Measurements from ENCODE around the gene NCOA7.

Gene NCOA7

DNA sequence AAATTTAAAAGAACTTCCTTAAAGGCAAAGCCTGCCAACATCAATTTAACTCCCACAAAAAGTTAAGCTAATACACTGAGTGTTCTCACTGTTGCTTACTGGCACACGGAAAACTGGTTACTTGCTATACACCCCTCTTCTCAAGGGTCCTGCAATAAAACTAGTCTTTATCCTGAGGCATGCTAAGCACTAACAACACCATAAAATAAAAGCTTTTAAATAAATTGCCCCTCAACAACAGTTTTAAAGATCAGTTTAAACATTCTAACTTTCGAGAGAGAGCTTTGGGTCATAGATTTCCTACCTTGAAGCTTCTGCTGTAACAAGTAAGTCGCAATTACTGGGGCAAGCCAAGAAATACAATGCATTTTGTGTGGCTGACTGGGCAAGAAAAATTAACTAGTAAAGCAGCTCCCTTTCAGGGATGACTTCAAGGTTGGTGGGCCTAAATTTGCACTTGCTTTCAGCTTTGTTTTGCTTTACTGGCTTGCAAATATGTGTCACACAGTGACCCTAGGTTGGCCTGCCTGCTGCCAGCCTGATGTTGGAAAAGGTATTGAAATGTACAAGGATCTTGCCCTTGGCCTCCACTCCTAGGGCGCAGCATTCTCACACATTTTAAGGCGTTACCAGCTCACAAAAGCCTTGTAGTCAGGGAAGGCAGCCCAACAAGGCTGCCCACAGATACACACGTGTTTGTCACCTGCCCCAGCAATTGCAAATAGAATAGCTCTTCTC lies 45.3 kb upstream of the NCOA7 start:
- Histone ChIP-seq H3K56ac (ENCODE audit: low read length) (peak overlapping the region; percentile 38), H3K4me1 (ENCODE audit: control insufficient read depth, low read depth, low read length) (peaks cover 5% of the 10 kb centered on the region), H3K4me2 (ENCODE audit: low read length) (no peak overlapping the region), H2BK15ac (replicated peaks; ENCODE audit: low read depth) (no peak overlapping the region), H4K5ac (ENCODE audit: low read length) (no peak overlapping the region), H2AK5ac (ENCODE audit: low read length) (no peak overlapping the region), H3K36me3 (ENCODE audit: control insufficient read depth, insufficient read depth, low read length) (no peaks in the 10 kb centered on the region), H3K4ac (ENCODE audit: low read depth, low read length) (no peak overlapping the region), H2BK120ac (ENCODE audit: low read depth, low read length) (no peak overlapping the region), H3K23ac (ENCODE audit: low read length) (no peak overlapping the region), H3K27ac (ENCODE audit: low read depth, low read length) (no peak overlapping the region), H3K79me2 (ENCODE audit: control insufficient read depth, insufficient read depth, low read length) (peaks cover 2% of the 10 kb centered on the region), H3K9ac (ENCODE audit: low read length) (no peak overlapping the region), H4K8ac (ENCODE audit: low read depth, low read length) (no peak overlapping the region), H3K4me3 (ENCODE audit: low read length) (no peak overlapping the region), H3K27me3 (ENCODE audit: insufficient read depth, low read length, poor library complexity) (no peaks in the 10 kb centered on the region), H3K18ac (ENCODE audit: low read length) (no peak overlapping the region), H3K79me1 (ENCODE audit: low read length) (no peaks in the 10 kb centered on the region), H2BK5ac (ENCODE audit: low read length) (no peak overlapping the region)
- DNase-seq, result peak; percentile 61
- WGBS (ENCODE audit: extremely low coverage, insufficient coverage, low lambda C conversion rate), result no CpG with 5 or more reads among the region's 6 CpGs

DNA sequence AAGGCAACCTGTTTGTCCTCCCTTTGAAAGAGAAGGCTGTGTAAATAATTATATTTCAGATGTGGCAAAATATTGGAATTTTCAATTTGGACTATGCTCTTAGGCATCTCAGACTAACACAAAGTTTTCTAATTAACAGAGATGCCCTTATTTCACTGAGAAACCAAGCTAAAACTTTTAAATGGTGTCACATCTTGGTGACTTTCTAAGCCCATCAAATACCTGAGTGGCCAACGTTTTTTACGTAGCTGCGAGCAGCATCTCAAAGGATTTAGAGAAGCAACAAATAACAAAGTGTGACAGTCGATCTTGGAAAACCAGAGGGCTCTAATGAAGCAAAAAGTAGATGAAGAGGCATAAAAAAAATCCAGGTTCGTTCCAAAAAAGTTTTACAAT lies 44.7 kb upstream of the NCOA7 start:
- peak overlapping the region; percentile 82 for H3K4me2 ChIP-seq (ENCODE audit: low read length)
- no peak overlapping the region for H3K23ac ChIP-seq (ENCODE audit: low read length)
- H2BK5ac ChIP-seq (ENCODE audit: low read length), result no peak overlapping the region
- peak overlapping the region; percentile 67 for H3K9ac ChIP-seq (ENCODE audit: low read length)
- peaks cover 2% of the 10 kb centered on the region for H3K79me2 ChIP-seq (ENCODE audit: control insufficient read depth, insufficient read depth, low read length)
- H3K4me1 ChIP-seq (ENCODE audit: control insufficient read depth, low read depth, low read length), result peaks cover 5% of the 10 kb centered on the region
- no CpG with 5 or more reads among the region's 5 CpGs for WGBS (ENCODE audit: extremely low coverage, insufficient coverage, low lambda C conversion rate)
- H2BK120ac ChIP-seq (ENCODE audit: low read depth, low read length), result no peak overlapping the region
- H3K36me3 ChIP-seq (ENCODE audit: control insufficient read depth, insufficient read depth, low read length), result no peaks in the 10 kb centered on the region
- no peak overlapping the region for H4K8ac ChIP-seq (ENCODE audit: low read depth, low read length)
- H3K79me1 ChIP-seq (ENCODE audit: low read length), result no peaks in the 10 kb centered on the region
- peak overlapping the region; percentile 87 for H3K56ac ChIP-seq (ENCODE audit: low read length)
- H3K27ac ChIP-seq (ENCODE audit: low read depth, low read length), result no peak overlapping the region
- DNase-seq, result peak; percentile 16
- H4K5ac ChIP-seq (ENCODE audit: low read length), result no peak overlapping the region
- no peak overlapping the region for H2AK5ac ChIP-seq (ENCODE audit: low read length)
- peak overlapping the region; percentile 76 for H3K18ac ChIP-seq (ENCODE audit: low read length)
- H3K27me3 ChIP-seq (ENCODE audit: insufficient read depth, low read length, poor library complexity), result no peaks in the 10 kb centered on the region
- no peak overlapping the region for H3K4me3 ChIP-seq (ENCODE audit: low read length)
- H3K4ac ChIP-seq (ENCODE audit: low read depth, low read length), result no peak overlapping the region
- no peak overlapping the region for H2BK15ac ChIP-seq (replicated peaks; ENCODE audit: low read depth)

DNA sequence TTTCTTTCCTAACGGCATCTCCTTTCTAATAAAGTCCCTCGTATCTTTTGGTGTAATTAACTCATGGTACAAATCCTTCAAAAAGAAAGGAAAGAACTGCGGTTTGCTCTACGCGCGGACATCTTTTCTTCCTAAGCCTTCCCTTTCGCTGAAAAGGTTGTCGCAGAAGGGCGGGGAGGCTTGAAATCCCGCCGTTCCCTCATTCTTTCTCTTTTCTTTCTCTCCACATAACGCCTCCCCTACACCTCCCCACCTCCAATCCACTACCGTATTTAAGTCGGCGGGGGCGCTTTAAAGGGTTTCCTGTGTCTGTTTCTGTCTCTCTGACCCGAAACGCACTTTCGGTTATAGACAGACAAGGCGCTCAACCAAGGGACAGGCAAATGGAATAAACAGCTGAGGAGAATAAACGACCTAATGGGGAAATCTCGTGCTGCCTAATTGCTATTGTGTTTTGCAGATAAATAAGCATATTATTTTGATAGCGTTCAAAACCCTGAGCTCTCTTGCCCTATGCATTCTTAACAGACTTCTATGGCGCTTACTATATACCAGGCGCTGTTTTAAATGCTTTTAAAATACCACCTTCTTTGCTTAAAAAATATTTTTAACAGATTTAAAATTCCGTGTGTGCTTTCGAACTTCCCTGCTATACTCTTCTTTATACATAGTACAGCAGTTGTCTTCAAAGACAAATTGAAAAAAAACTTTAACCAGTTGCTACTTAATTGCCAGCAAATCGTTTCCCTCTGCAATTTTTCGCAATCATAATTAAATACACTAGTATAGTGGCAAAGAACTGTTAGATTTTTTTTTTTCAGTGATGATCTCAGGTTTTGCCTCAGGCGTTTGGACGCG lies 43.8 kb upstream of the NCOA7 start:
- Histone ChIP-seq H4K5ac (ENCODE audit: low read length) (no peak overlapping the region), H3K4me2 (ENCODE audit: low read length) (peak overlapping the region; percentile 82), H3K4ac (ENCODE audit: low read depth, low read length) (peak overlapping the region; percentile 22), H3K56ac (ENCODE audit: low read length) (peak overlapping the region; percentile 89), H3K23ac (ENCODE audit: low read length) (no peak overlapping the region), H3K9ac (ENCODE audit: low read length) (peak overlapping the region; percentile 67), H2BK120ac (ENCODE audit: low read depth, low read length) (peak overlapping the region; percentile 62), H3K36me3 (ENCODE audit: control insufficient read depth, insufficient read depth, low read length) (no peaks in the 10 kb centered on the region), H3K27ac (ENCODE audit: low read depth, low read length) (peak overlapping the region; percentile 37), H3K79me1 (ENCODE audit: low read length) (no peaks in the 10 kb centered on the region), H3K4me1 (ENCODE audit: control insufficient read depth, low read depth, low read length) (peaks cover 5% of the 10 kb centered on the region), H3K4me3 (ENCODE audit: low read length) (peak overlapping the region; percentile 19), H3K79me2 (ENCODE audit: control insufficient read depth, insufficient read depth, low read length) (peaks cover 2% of the 10 kb centered on the region), H4K8ac (ENCODE audit: low read depth, low read length) (no peak overlapping the region), H3K18ac (ENCODE audit: low read length) (peak overlapping the region; percentile 76), H3K27me3 (ENCODE audit: insufficient read depth, low read length, poor library complexity) (no peaks in the 10 kb centered on the region), H2BK5ac (ENCODE audit: low read length) (no peak overlapping the region), H2AK5ac (ENCODE audit: low read length) (no peak overlapping the region), H2BK15ac (replicated peaks; ENCODE audit: low read depth) (peak overlapping the region; percentile 94)
- no CpG with 5 or more reads among the region's 32 CpGs for WGBS (ENCODE audit: extremely low coverage, insufficient coverage, low lambda C conversion rate)
- DNase-seq, result peak; percentile 97

DNA sequence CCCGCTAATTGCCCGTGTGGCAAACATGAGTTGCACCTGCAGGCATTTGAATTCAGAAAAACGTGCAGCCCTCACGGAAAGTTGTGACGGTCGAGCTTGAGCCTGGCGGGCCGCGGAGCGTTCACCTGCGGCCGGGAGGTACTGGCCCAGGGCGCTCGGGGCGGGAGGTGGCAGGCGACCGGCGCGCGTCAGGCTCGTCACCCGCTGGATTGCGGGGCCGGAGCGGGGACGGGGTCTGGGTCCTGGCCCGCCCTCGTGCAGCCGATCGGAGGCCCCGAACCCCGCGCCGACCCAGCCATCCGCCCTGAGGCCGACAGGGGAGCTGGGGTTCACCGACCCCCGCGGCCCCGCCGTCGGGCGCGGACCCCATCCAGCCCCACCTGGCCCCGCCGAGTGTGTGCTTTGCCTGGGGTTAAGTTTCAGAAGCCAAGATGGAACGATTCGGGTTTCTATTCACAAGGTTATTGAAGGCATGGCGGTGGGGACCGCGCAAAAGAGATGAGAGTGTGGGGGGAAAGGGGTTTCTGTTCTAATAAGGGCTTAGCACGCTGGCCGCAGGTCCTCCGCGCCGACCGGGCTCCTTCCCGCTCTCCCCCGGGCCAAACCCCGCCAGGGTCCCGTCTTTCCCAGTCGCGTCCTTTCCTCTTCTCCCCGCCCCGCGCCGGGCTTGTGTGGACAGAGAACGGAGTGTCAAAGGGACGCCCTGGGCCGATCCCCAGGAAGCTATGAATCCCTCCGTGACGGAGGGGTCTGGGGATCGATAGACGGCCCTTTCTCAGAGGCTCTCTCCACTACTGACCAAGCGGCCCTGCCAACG lies 43.0 kb upstream of the NCOA7 start:
- H4K5ac ChIP-seq (ENCODE audit: low read length), result no peak overlapping the region
- peak overlapping the region; percentile 63 for H3K4me3 ChIP-seq (ENCODE audit: low read length)
- H3K56ac ChIP-seq (ENCODE audit: low read length), result peak overlapping the region; percentile 89
- H3K4ac ChIP-seq (ENCODE audit: low read depth, low read length), result peak overlapping the region; percentile 22
- H3K79me2 ChIP-seq (ENCODE audit: control insufficient read depth, insufficient read depth, low read length), result peaks cover 2% of the 10 kb centered on the region
- no peak overlapping the region for H2AK5ac ChIP-seq (ENCODE audit: low read length)
- peaks cover 5% of the 10 kb centered on the region for H3K4me1 ChIP-seq (ENCODE audit: control insufficient read depth, low read depth, low read length)
- no peaks in the 10 kb centered on the region for H3K36me3 ChIP-seq (ENCODE audit: control insufficient read depth, insufficient read depth, low read length)
- peak overlapping the region; percentile 44 for H3K18ac ChIP-seq (ENCODE audit: low read length)
- H2BK120ac ChIP-seq (ENCODE audit: low read depth, low read length), result peak overlapping the region; percentile 37
- no peak overlapping the region for H2BK15ac ChIP-seq (replicated peaks; ENCODE audit: low read depth)
- no peak overlapping the region for H3K23ac ChIP-seq (ENCODE audit: low read length)
- peak; percentile 77 for DNase-seq
- H4K8ac ChIP-seq (ENCODE audit: low read depth, low read length), result peak overlapping the region; percentile 2
- H3K9ac ChIP-seq (ENCODE audit: low read length), result peak overlapping the region; percentile 77
- WGBS (ENCODE audit: extremely low coverage, insufficient coverage, low lambda C conversion rate), result no CpG with 5 or more reads among the region's 76 CpGs
- peak overlapping the region; percentile 61 for H3K4me2 ChIP-seq (ENCODE audit: low read length)
- H3K27me3 ChIP-seq (ENCODE audit: insufficient read depth, low read length, poor library complexity), result no peaks in the 10 kb centered on the region
- H3K79me1 ChIP-seq (ENCODE audit: low read length), result no peaks in the 10 kb centered on the region
- no peak overlapping the region for H3K27ac ChIP-seq (ENCODE audit: low read depth, low read length)
- H2BK5ac ChIP-seq (ENCODE audit: low read length), result no peak overlapping the region

DNA sequence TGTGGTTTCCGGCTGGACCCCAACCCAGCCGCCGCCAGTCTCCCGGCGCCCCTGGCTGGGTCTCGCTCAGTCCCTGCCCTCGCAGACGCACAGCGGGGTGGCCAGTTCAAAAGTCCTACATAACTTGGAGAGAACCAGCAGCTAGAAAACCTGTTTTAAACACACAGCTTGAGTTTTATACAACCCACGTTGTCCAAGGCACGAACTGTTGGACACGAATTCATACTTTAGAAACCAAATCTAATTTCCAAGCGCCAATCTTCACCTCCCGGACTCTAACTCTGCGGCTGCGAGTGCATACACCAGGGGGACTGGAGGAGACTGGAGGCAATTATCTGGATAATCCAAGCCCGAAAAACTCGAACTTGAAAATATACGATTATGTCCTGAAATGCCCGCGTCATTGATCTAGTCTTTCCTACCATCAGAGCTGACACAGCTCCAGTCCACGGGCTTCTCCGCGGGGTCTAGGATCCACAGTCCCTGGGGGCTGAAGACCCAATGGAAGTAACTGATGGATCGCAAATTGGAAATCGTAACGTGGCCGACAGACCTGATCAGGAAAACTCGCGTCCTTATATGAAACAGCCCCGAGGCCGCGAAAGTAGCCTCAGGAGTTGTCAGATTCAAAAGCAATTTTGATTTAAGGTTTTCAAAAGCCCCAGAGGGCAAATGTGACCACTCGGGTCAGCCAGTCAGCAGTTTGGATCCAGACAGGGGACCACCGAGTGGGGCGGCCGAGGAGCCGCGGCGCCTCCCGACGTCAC lies 42.2 kb upstream of the NCOA7 start:
- H3K36me3 ChIP-seq (ENCODE audit: control insufficient read depth, insufficient read depth, low read length), result no peaks in the 10 kb centered on the region
- H2BK15ac ChIP-seq (replicated peaks; ENCODE audit: low read depth), result no peak overlapping the region
- no peak overlapping the region for H2BK120ac ChIP-seq (ENCODE audit: low read depth, low read length)
- peak overlapping the region; percentile 40 for H3K4ac ChIP-seq (ENCODE audit: low read depth, low read length)
- no peaks in the 10 kb centered on the region for H3K79me1 ChIP-seq (ENCODE audit: low read length)
- H3K56ac ChIP-seq (ENCODE audit: low read length), result peak overlapping the region; percentile 89
- H2AK5ac ChIP-seq (ENCODE audit: low read length), result no peak overlapping the region
- peaks cover 5% of the 10 kb centered on the region for H3K4me1 ChIP-seq (ENCODE audit: control insufficient read depth, low read depth, low read length)
- no peak overlapping the region for H4K8ac ChIP-seq (ENCODE audit: low read depth, low read length)
- peak overlapping the region; percentile 61 for H3K4me2 ChIP-seq (ENCODE audit: low read length)
- peak overlapping the region; percentile 44 for H3K18ac ChIP-seq (ENCODE audit: low read length)
- H3K27ac ChIP-seq (ENCODE audit: low read depth, low read length), result no peak overlapping the region
- peak; percentile 67 for DNase-seq
- peak overlapping the region; percentile 77 for H3K9ac ChIP-seq (ENCODE audit: low read length)
- no peaks in the 10 kb centered on the region for H3K27me3 ChIP-seq (ENCODE audit: insufficient read depth, low read length, poor library complexity)
- peak overlapping the region; percentile 63 for H3K4me3 ChIP-seq (ENCODE audit: low read length)
- no peak overlapping the region for H4K5ac ChIP-seq (ENCODE audit: low read length)
- no peak overlapping the region for H2BK5ac ChIP-seq (ENCODE audit: low read length)
- WGBS (ENCODE audit: extremely low coverage, insufficient coverage, low lambda C conversion rate), result no CpG with 5 or more reads among the region's 42 CpGs
- H3K23ac ChIP-seq (ENCODE audit: low read length), result no peak overlapping the region
- H3K79me2 ChIP-seq (ENCODE audit: control insufficient read depth, insufficient read depth, low read length), result peaks cover 2% of the 10 kb centered on the region
